ENCODE data around the gene RNU1-1. TPM values are rescaled to one million over a fixed set of nuclear protein-coding genes. Genes with fewer than 3 reads are reported as not detected.

The RNU1-1 gene
- total RNA-seq, 4 donors from 2014 or later: under 0.01 TPM

DNA sequence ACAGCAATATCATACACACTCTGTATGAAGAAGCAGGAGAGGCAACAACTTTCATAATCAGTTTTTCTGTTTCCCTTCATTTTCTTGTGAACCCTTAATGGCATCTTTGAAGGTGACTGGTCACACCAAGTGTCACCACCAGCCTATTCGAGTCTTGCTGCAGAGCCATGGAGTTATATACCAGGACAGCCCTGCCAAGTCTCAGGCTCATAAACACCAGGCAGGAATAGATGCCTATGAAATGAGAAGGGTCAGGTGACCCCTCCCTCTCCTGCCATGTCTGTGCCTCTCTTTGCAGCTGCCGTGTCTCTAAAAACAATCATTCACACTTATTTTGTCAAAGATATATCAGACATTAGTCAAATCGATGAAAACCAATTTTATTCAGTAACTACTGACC lies 45.5 kb downstream of the RNU1-1 start:
- DNase-seq (ENCODE audit: low spot score) (no peak), ATAC-seq (ENCODE audit: low FRiP score) (no peak)
- TF ChIP-seq, protein P1, sequence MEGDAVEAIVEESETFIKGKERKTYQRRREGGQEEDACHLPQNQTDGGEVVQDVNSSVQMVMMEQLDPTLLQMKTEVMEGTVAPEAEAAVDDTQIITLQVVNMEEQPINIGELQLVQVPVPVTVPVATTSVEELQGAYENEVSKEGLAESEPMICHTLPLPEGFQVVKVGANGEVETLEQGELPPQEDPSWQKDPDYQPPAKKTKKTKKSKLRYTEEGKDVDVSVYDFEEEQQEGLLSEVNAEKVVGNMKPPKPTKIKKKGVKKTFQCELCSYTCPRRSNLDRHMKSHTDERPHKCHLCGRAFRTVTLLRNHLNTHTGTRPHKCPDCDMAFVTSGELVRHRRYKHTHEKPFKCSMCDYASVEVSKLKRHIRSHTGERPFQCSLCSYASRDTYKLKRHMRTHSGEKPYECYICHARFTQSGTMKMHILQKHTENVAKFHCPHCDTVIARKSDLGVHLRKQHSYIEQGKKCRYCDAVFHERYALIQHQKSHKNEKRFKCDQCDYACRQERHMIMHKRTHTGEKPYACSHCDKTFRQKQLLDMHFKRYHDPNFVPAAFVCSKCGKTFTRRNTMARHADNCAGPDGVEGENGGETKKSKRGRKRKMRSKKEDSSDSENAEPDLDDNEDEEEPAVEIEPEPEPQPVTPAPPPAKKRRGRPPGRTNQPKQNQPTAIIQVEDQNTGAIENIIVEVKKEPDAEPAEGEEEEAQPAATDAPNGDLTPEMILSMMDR (IDR thresholded peaks at IDR 0.05): no peak

DNA sequence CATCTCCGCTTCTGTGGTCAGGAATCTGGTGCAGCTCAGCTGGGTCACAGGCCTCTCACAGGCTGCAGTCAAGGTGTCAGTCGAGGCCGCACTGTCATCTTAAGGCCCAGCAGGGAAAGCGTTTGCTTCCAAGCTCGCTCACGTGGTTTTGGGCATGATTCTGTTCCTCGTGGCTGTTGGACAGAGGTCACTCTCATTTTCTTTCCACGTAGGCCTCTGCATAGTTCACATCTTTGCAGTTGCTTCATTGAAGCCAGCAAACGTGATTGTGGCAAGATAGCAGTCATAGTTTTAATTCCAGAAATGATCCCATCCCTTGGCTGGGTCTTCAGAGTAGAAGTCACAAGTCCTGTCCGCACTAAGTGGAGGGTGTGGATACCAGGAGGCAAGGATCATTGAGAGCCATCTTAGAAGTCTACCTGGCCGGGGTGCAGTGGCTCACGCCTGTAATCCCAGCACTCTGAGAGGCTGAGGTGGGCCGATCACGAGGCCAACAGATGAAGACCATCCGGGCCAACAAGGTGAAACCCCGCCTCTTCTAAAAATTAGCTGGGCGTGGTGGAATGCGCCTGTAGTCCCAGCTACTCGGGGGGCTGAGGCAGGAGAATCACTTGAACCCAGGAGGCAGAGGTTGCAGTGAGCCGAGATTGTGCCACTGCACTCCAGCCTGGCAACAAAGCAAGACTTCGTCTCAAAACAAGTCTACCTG lies 49.0 kb downstream of the RNU1-1 start:
- TF ChIP-seq, protein P1 (IDR thresholded peaks at IDR 0.05): no peak
- no peak for DNase-seq (ENCODE audit: low spot score)

More for the DNA sequence above, 49.0 kb downstream of the RNU1-1 start:
- ATAC-seq (ENCODE audit: low FRiP score): no peak

Small RNA genes within 50 kb of the gene (small RNA-seq; reads per million reads assigned to genes)
- gene RNU1-1 (not detected), gene RNU1-6P (not detected)

Other genes starting within 250 kb of the RNU1-1 start
- gene FBXO42, start 161.8 kb downstream of the RNU1-1 start, total RNA-seq: 10 to 100 TPM; 16.1 to 29.8 (median 19.2) TPM
- gene SZRD1, start 147.0 kb downstream of the RNU1-1 start, total RNA-seq: 10 to 100 TPM; 73.1 to 80.5 (median 77.7) TPM
- not detected for gene SPATA21, start 76.9 kb downstream of the RNU1-1 start, total RNA-seq
- 10 to 100 TPM; 46.9 to 89.5 (median 60.4) TPM for gene NECAP2, start 73.6 kb downstream of the RNU1-1 start, total RNA-seq
- 10 to 100 TPM; 22.9 to 63.6 (median 41.6) TPM for gene NBPF1, start 99.3 kb upstream of the RNU1-1 start, total RNA-seq
- gene RNU1-3, start 152.7 kb upstream of the RNU1-1 start, total RNA-seq: under 1 TPM; under 0.01 TPM
- gene RNU1-4, start 226.2 kb upstream of the RNU1-1 start, total RNA-seq: under 1 TPM; under 0.01 TPM

Data from omental fat pad (tissue), 4 donors.